Immature natural killer cell (primary cell): ENCODE data around the gene ZCCHC14. TPM values are rescaled to one million over a fixed set of nuclear protein-coding genes. Genes with fewer than 3 reads are reported as not detected.

Experiments used
- DNase-seq, 3 donors: peaks; one replicate each; pipeline ENCODE4 v3.0.0; 2022; ENCODE audit warnings: mixed read lengths in 1 of 3
- H3K27ac Mint-ChIP-seq, 6 donors: one replicate each; pipeline ENCODE4 v1.8.0; 2020; ENCODE audit warnings: mixed read lengths in 6 of 6, mild to moderate bottlenecking in 5 of 6, inconsistent platforms in 4 of 6, moderate library complexity in 3 of 6
- H3K27me3 Mint-ChIP-seq, 3 donors: one replicate each; pipeline ENCODE4 v1.8.0; 2020 to 2021; ENCODE audit warnings: low read depth in 3 of 3, mild to moderate bottlenecking in 3 of 3, mixed read lengths in 3 of 3, moderate library complexity in 3 of 3, inconsistent platforms in 1 of 3
- H3K36me3 Mint-ChIP-seq, 3 donors: one replicate each; pipeline ENCODE4 v1.8.0; 2020; ENCODE audit warnings: mixed read lengths in 3 of 3, inconsistent platforms in 2 of 3, mild to moderate bottlenecking in 2 of 3
- H3K4me1 Mint-ChIP-seq, 2 donors: one replicate each; pipeline ENCODE4 v1.8.0; 2020; ENCODE audit warnings: inconsistent platforms in 2 of 2, mild to moderate bottlenecking in 2 of 2, mixed read lengths in 2 of 2, moderate library complexity in 1 of 2
- H3K4me3 Mint-ChIP-seq, 5 donors: one replicate each; pipeline ENCODE4 v1.8.0; 2020; ENCODE audit warnings: mild to moderate bottlenecking in 5 of 5, mixed read lengths in 5 of 5, inconsistent platforms in 3 of 5, moderate library complexity in 3 of 5
- H3K9me3 Mint-ChIP-seq, 6 donors: one replicate each; pipeline ENCODE4 v1.8.0; 2020; ENCODE audit warnings: mild to moderate bottlenecking in 6 of 6, mixed read lengths in 6 of 6, inconsistent platforms in 4 of 6, moderate library complexity in 3 of 6
- polyA plus RNA-seq, 3 donors: library from polyadenylated mRNA; unstranded; fragments of 300-500 nt; fragmentation: Illumina TruSeq; gene quantifications; one replicate each; pipeline ENCODE4 v1.2.3, GENCODE V29; 2021

ZCCHC14 gene
- polyA plus RNA-seq = under 1 TPM in 2 of 3 donors, not detected in 1; 0.17 to 0.48 TPM

DNA sequence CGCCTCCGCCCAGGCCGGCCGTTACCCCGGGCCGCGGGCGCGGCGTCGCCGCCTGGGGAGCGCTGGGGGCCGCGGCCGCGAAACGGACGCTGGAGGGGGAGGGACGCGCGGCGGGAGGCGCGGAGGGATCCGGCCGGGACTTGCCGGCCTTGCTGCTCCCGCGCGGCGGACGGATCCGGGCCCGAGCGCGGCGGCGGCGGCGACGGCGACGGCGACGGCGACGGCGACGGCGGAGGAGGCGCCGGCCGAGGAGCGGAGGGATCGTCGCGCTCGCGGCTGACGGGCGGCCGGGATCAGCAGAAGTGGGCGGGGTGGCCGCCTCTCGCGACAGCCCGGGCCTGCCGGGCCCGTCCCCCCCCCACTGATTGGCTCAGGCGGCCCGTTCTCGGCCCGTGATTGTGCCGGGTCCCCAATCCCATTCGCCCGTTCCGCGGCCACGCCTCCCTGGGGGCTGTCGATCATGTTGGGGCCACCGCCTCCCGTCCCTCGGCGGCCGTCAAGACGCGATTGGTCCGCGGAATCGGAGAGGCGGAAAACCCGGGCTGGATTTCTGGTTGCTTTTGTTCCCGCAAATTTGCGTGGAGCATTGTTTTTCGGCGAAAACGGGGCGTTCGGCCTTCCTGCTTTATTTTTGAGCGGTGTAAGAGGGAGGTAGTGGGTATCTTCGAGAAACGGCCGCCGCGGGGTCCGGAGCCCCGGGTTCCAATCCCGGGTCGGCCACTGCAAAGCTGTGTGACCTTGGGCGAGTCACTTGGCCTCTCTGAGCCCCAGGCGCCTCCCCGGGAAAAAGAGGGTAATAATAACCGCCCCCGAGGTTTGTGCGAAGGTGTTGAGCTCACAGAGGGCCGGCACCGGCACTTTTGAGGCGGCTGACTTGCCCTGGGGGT lies at the start of gene ZCCHC14:
Gene ZCCHC14 (minus strand): TSS at position 304 of the 887 bp plus-strand sequence. CDS start 786 bp downstream, outside the sequence.
- Mint-ChIP-seq H3K9me3 (no peaks in the 10 kb centered on the region), H3K4me3 (peak within 1 kb of the TSS; percentile 84 to 92 (median 90)), H3K27ac (peak within 1 kb of the TSS; percentile 76 to 90 (median 84)), H3K4me1 (peaks cover 74 to 80% of the 10 kb centered on the region in 2 donors), H3K36me3 (no peaks in the 10 kb centered on the region), H3K27me3 (peaks cover 10 to 18% (median 16%) of the 10 kb centered on the region in 3 donors)
- peak; percentile 99 for DNase-seq

GRCh38 chr16:87541872-87542234 lies 49.0 kb upstream of the ZCCHC14 start:
- peaks cover 0 to 3% (median 0%) of the 10 kb centered on the region in 6 donors for H3K9me3 Mint-ChIP-seq
- H3K4me1 Mint-ChIP-seq = peaks cover 8 to 20% of the 10 kb centered on the region in 2 donors
- peaks cover 1 to 6% (median 4%) of the 10 kb centered on the region in 3 donors for H3K27me3 Mint-ChIP-seq
- no peak for DNase-seq
- peaks cover 0 to 4% (median 0%) of the 10 kb centered on the region in 3 donors for H3K36me3 Mint-ChIP-seq
- no peak overlapping the region for H3K4me3 Mint-ChIP-seq
- H3K27ac Mint-ChIP-seq = no peak overlapping the region

DNA sequence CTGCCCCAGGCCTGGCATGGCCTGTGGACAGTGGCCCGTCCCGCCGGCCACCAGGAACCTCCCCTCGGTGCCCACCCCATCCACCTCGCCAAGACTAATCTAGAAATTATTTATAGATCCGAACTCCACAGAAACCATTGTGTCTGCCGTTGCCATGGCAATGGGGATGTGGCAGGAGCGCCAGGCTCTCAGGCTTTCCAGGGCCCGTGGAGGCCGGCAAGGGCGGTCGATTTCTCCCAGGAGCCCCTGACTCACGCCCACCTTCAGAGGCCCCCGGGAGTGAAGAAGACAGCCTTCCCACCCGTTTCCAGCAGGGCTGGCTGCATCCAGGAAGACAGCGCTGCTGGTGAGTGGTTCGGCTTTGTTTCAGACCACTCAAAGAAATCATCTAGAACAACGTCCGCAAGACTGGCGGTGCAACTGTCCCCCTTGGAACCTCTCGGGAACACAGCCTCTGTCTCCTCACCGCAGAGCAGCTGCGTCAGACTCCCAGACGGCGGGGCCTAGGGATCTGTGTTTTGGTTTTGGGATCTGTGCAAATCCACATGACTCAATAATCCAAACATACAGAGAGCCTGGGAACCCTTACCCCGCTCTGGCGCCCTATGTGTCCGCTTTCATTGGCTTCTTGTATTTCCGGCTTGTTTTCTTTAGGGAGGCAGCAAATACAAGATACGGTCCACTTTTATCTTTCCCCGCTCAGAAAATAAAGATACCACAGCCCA lies 48.5 kb upstream of the ZCCHC14 start:
- no peak overlapping the region for H3K4me3 Mint-ChIP-seq
- H3K27me3 Mint-ChIP-seq = peaks cover 1 to 6% (median 4%) of the 10 kb centered on the region in 3 donors
- peaks cover 8 to 20% of the 10 kb centered on the region in 2 donors for H3K4me1 Mint-ChIP-seq
- H3K36me3 Mint-ChIP-seq = peaks cover 0 to 4% (median 0%) of the 10 kb centered on the region in 3 donors
- no peak for DNase-seq
- peaks cover 0 to 3% (median 0%) of the 10 kb centered on the region in 6 donors for H3K9me3 Mint-ChIP-seq
- no peak overlapping the region for H3K27ac Mint-ChIP-seq

- Mint-ChIP-seq H3K4me3 (no peak overlapping the region), H3K9me3 (no peaks in the 10 kb centered on the region), H3K4me1 (peaks cover 8 to 20% of the 10 kb centered on the region in 2 donors), H3K27me3 (peaks cover 0 to 8% (median 4%) of the 10 kb centered on the region in 3 donors), H3K36me3 (no peaks in the 10 kb centered on the region), H3K27ac (no peak overlapping the region)
- no peak for DNase-seq
These were observed 48.0 kb upstream of the ZCCHC14 start for GRCh38 chr16:87540897-87541146.

DNA sequence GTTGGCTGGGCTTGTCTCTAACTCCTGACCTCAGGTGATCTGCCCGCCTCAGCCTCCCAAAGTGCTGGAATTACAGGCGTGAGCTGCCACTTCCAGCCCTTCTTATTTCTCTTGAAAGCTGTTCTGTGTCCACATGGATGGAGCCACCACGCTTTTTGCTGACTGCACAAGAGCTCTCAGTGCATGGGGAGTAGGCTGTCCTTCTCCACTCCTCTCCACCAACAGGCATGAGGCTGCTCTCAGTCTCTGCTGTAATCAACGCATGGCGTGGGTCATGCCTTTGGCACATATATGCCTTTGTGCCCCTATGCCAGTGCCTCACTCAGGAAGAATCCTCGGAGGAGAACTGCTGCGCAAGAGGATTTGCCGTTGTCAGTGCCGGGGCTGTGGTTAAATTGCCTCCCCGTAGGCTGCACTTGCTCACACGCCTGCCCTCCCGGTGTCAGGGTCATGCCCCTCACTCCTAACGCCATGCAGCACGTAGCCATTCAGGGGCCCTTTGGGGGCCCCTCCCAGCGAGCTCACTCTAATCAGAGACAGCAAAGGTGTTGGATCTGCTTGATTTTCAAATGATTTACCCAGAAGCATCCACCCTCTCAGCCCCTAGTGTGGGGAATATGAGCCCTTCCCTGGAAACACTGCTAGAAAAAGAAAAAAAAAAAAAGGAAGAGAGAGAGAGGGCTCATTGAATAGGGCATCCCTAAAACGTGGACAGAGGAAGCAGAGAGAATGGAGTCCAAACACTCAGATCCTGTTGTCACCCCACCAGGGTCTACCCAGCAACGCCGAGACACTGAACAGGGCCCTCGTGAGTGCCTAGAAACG lies 47.5 kb upstream of the ZCCHC14 start:
- Mint-ChIP-seq H3K9me3 (no peaks in the 10 kb centered on the region), H3K27ac (peak overlapping the region in 1 of 6 donors; percentile 6), H3K4me1 (peaks cover 8 to 20% of the 10 kb centered on the region in 2 donors), H3K4me3 (no peak overlapping the region), H3K27me3 (peaks cover 1 to 9% (median 3%) of the 10 kb centered on the region in 3 donors), H3K36me3 (no peaks in the 10 kb centered on the region)
- no peak for DNase-seq

GRCh38 chr16:87539113-87539512 lies 46.3 kb upstream of the ZCCHC14 start:
- Mint-ChIP-seq H3K9me3 (no peaks in the 10 kb centered on the region), H3K36me3 (no peaks in the 10 kb centered on the region), H3K27me3 (peaks cover 3 to 9% (median 4%) of the 10 kb centered on the region in 3 donors), H3K4me3 (no peak overlapping the region), H3K27ac (no peak overlapping the region), H3K4me1 (peaks cover 4 to 16% of the 10 kb centered on the region in 2 donors)
- no peak for DNase-seq

GRCh38 chr16:87538594-87538993 lies 45.8 kb upstream of the ZCCHC14 start:
- peaks cover 3 to 9% (median 4%) of the 10 kb centered on the region in 3 donors for H3K27me3 Mint-ChIP-seq
- H3K9me3 Mint-ChIP-seq = no peaks in the 10 kb centered on the region
- no peak for DNase-seq
- no peak overlapping the region for H3K4me3 Mint-ChIP-seq
- H3K4me1 Mint-ChIP-seq = peaks cover 0 to 11% of the 10 kb centered on the region in 2 donors
- H3K36me3 Mint-ChIP-seq = no peaks in the 10 kb centered on the region
- no peak overlapping the region for H3K27ac Mint-ChIP-seq

DNA sequence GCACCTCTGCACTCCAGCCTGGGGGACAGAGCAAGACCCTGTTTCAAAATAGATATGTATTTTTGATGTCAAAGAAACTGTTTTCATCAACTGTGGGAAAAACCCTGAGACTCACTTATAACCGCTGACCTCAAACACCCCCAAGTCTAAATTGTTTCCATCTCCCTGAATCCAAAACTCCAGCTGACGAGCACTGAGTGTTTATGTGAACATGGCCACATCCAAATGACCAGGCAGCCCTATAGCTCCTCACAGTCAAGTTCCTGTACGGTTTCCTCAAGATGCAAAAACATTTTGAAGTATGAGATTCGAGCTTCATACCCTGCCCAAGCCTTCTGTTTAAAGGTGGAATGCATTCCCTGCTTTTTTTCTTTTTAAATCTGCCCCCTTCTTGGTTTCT lies 45.3 kb upstream of the ZCCHC14 start:
- peaks cover 0 to 2% (median 0%) of the 10 kb centered on the region in 6 donors for H3K9me3 Mint-ChIP-seq

DNA sequence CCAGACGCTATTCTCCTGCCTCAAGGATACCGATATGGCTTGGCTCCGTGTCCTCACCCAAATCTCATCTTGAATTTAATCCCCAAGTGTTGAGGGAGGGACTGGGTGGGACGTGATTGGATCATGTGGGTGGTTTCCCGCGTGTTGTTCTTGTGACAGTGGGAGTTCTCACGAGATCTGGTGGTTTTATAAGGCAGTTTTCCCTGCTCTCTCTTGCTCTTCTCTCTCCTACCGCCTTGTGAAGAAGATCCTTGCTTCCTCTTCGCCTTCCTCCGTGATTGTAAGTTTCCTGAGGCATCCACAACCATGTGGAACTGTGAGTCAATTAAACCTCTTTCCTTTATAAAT lies 43.9 kb upstream of the ZCCHC14 start:
- H3K27ac Mint-ChIP-seq = no peak overlapping the region
- peaks cover 1 to 9% (median 6%) of the 10 kb centered on the region in 3 donors for H3K27me3 Mint-ChIP-seq
- DNase-seq = no peak
- peaks cover 0 to 10% of the 10 kb centered on the region in 2 donors for H3K4me1 Mint-ChIP-seq
- H3K36me3 Mint-ChIP-seq = no peaks in the 10 kb centered on the region
- H3K9me3 Mint-ChIP-seq = peaks cover 0 to 10% (median 0%) of the 10 kb centered on the region in 6 donors
- H3K4me3 Mint-ChIP-seq = no peak overlapping the region

More for the DNA sequence above, 45.3 kb upstream of the ZCCHC14 start:
- Mint-ChIP-seq H3K27ac (no peak overlapping the region), H3K4me1 (peaks cover 0 to 10% of the 10 kb centered on the region in 2 donors), H3K27me3 (peaks cover 3 to 9% (median 4%) of the 10 kb centered on the region in 3 donors), H3K4me3 (no peak overlapping the region), H3K36me3 (no peaks in the 10 kb centered on the region)
- no peak for DNase-seq

GRCh38 chr16:87535855-87536794 lies 43.3 kb upstream of the ZCCHC14 start:
- Mint-ChIP-seq H3K4me1 (peaks cover 0 to 10% of the 10 kb centered on the region in 2 donors), H3K4me3 (no peak overlapping the region), H3K9me3 (peaks cover 0 to 10% (median 1%) of the 10 kb centered on the region in 6 donors), H3K27ac (no peak overlapping the region), H3K27me3 (peaks cover 1 to 9% (median 6%) of the 10 kb centered on the region in 3 donors), H3K36me3 (no peaks in the 10 kb centered on the region)
- DNase-seq = no peak

DNA sequence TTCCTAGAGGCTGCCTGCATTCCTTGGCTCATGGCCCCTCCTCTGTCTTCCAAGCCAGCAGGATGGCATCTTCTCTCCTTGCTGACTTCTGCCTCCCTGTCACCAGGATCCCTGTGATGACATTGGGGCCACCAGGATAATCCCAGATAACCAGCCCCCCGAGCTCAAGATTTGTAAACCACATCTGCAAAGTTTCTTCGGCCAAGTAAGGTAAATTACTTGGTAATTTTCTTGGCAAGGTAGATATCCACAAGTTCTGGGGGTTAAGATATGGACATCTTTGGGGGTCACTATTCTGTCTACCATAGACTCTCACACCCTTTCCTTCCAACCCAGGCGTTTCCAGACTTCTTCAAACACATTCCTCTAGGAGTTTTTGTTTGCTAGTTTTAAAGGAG lies 42.6 kb upstream of the ZCCHC14 start:
- H3K36me3 Mint-ChIP-seq = no peaks in the 10 kb centered on the region
- H3K4me1 Mint-ChIP-seq = peaks cover 0 to 10% of the 10 kb centered on the region in 2 donors
- no peak for DNase-seq
- peaks cover 1 to 9% (median 6%) of the 10 kb centered on the region in 3 donors for H3K27me3 Mint-ChIP-seq
- no peak overlapping the region for H3K27ac Mint-ChIP-seq
- H3K4me3 Mint-ChIP-seq = no peak overlapping the region
- peaks cover 0 to 10% (median 4%) of the 10 kb centered on the region in 6 donors for H3K9me3 Mint-ChIP-seq

DNA sequence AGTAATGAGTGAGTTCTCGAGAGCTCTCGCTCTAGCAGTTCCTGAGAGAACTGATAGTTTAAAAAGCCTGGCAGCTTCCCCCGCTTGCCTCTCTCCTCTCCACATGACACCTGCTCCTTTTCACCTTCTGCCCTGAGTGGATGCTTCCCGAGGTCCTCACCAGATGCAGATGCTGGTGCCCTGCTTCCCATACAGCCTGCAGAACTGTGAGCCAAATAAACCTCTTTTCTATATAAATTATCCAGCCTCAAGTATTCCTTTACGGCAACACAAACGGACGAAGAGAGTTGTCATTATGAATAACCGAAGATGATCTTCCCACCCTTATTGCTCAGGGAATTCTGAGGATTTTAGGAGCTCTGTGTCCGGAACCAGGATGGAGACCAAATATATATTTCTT lies 41.9 kb upstream of the ZCCHC14 start:
- DNase-seq = no peak
- Mint-ChIP-seq H3K4me1 (peaks cover 0 to 10% of the 10 kb centered on the region in 2 donors), H3K4me3 (no peak overlapping the region), H3K9me3 (peaks cover 5 to 15% (median 9%) of the 10 kb centered on the region in 6 donors), H3K36me3 (peaks cover 0 to 3% (median 3%) of the 10 kb centered on the region in 3 donors), H3K27ac (no peak overlapping the region), H3K27me3 (peaks cover 1 to 9% (median 6%) of the 10 kb centered on the region in 3 donors)
